ENCODE data around the gene LAMTOR2.

Gene LAMTOR2

GRCh38 chr1:156106624-156107488 is 52.3 kb downstream of the LAMTOR2 start:
- Histone ChIP-seq H3K36me3 (ENCODE audit: control insufficient read depth, insufficient read depth, low read length) (no peaks in the 10 kb centered on the region), H3K27ac (ENCODE audit: insufficient read depth, low read depth, low read length, poor library complexity, severe bottlenecking) (peak overlapping the region; percentile 96), H3K27me3 (ENCODE audit: control insufficient read depth, insufficient read depth, low read length, poor library complexity, severe bottlenecking) (no peaks in the 10 kb centered on the region), H3K4me1 (ENCODE audit: control insufficient read depth, insufficient read depth, low read length) (peaks cover 45% of the 10 kb centered on the region), H3K9me3 (ENCODE audit: control insufficient read depth, low read length) (no peaks in the 10 kb centered on the region), H3K4me3 (ENCODE audit: insufficient read depth, low read depth, low read length) (no peak overlapping the region)
- 22 to 23% methylated on average over 10 of the region's 14 CpGs for WGBS, 2 experiments

GRCh38 chr1:156108057-156108456 is 53.5 kb downstream of the LAMTOR2 start:
- H3K9me3 ChIP-seq (ENCODE audit: control insufficient read depth, low read length), result no peaks in the 10 kb centered on the region
- H3K27me3 ChIP-seq (ENCODE audit: control insufficient read depth, insufficient read depth, low read length, poor library complexity, severe bottlenecking), result no peaks in the 10 kb centered on the region
- 94 to 96% methylated on average over 3 of the region's 3 CpGs for WGBS, 2 experiments
- no peak overlapping the region for H3K27ac ChIP-seq (ENCODE audit: insufficient read depth, low read depth, low read length, poor library complexity, severe bottlenecking)
- H3K36me3 ChIP-seq (ENCODE audit: control insufficient read depth, insufficient read depth, low read length), result no peaks in the 10 kb centered on the region
- H3K4me1 ChIP-seq (ENCODE audit: control insufficient read depth, insufficient read depth, low read length), result peaks cover 46% of the 10 kb centered on the region
- no peak overlapping the region for H3K4me3 ChIP-seq (ENCODE audit: insufficient read depth, low read depth, low read length)

All from ectodermal cell (in vitro differentiated cells).